NCI-H1092 treated with DMSO at 0.1 percent for 48 hours (cell line): ENCODE data around the gene SLC2A3.
"Not testable (repeated sequence)": the region's sequence is repeated elsewhere in the genome, so short reads cannot be mapped to it uniquely, and the experiment has no call there.

ENCODE experiments used
- DNase-seq: peaks from one replicate; lab custom pipeline; 2025; lab: John Stamatoyannopoulos, UW

SLC2A3 gene

DNA sequence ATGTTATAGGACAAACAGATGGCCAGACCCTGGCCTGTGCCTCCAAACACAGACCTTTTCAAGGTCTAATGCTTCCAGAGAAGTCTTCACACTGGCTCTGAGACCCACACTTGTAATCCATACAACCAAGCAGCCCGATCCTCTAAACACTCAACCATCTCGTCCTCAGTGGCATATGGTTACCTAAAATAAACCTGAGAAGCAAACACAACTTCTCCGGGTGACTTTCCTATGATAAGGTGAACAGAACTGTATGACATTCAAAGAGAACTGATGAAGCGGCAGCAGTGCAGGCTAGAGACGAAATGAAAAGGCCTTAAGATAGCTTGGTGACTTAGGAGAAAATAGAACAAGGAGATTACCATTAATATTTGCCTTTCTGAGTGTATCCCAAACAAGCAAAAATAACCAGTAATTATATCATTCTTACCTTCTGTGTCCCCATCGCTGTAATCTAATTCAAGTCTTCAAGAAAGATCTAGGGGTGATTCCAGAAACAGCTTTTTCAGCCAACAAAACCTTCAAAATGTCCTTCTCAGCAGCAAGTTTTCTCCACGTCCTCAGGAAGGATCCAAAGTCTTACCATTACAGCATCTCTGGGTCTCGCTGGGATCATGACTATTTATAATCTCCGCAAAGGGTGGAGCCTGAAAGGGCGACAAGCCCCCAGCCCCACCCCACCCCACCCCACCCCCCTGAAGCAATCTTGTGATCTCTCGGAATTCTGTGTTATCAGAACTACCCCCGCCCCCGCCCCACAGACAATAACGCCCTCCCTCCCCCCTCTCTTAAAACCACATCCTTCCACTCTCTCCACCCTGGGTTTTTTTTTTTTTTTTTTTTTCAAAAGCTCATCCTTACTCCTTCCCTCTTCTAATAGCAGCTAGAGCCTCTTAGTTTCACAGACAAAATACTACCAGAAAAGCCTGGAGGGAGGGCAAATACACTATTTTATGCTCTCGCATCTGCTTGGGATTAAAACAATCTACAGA is at the start of gene SLC2A3:
TSS of gene SLC2A3 (minus strand) at position 598 of the 992 bp plus-strand sequence. CDS start at position 445, 153 bp downstream.
- DNase-seq, result no peak

DNA sequence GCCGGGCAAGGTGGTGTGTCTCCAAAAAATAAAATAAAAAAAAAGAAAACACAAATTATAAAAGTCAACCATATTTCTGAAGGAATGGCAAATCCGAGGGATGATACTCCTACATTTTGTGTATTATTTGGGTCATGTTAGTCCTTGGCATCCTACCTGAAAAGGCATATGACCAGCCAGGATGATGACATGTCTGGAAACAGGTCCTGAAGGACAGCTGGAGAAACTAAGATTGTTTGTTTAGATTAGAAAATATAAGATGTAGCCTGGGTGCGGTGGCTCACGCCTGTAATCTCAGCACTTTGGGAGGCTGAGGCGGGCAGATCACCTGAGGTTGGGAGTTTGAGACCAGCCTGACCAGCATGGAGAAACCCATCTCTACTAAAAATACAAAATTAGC is 48.9 kb upstream of the SLC2A3 start:
- DNase-seq, result no peak

DNA sequence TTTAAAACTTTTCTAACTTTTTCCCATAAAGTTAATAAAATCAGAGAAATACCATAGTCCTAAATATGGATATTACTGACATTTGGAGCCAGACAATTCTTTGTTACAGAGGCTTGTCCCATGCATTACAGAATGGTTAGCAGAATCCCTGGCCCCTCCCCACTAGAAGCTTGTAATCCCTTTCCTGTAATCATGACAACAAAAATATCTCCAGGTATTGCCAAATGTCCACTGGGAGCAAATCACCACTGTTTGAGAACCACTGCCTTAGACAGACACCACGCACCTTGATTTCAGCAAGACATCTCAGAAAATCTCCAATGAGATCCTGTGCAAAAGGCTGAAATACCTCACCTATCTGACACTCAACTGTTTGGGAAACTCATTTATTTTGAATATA is 47.5 kb upstream of the SLC2A3 start:
- DNase-seq, result not testable (repeated sequence)

DNA sequence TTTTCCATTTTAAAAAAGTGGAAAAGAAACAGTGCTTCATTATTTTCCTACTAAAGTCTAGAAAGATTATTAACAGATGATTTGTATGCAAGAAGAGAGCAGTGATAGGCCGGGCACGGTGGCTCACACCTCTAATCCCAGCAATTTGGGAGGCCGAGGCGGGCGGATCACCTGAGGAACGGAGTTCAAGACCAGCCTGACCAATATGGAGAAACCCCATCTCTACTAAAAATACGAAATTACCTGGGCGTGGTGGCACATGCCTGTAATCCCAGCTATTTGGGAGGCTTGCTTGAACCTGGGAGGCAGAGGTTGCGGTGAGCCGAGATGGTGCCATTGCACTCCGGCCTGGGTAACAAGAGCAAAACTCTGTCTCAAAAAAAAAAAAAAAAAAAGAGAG is 47.0 kb upstream of the SLC2A3 start:
- not testable (repeated sequence) for DNase-seq

DNA sequence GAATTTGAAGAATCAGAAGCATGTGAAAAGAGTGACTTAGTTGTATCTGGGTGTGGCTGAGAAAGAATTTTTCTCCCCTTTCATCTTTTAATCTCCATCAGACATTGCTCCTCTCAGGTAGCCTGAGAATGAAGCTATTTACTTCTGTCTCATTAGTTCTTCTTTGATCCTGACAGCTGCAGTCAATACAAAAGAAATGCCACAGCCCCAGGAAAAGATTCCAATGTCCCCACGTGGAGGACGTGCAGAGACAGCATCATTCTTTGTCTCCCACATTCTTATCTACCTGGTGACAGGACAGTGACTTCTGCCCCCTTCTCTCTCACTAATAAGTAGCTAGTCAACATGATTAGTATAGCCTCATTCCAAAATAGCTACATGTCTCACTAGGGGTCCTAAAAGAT is 46.3 kb upstream of the SLC2A3 start:
- not testable (repeated sequence) for DNase-seq

DNA sequence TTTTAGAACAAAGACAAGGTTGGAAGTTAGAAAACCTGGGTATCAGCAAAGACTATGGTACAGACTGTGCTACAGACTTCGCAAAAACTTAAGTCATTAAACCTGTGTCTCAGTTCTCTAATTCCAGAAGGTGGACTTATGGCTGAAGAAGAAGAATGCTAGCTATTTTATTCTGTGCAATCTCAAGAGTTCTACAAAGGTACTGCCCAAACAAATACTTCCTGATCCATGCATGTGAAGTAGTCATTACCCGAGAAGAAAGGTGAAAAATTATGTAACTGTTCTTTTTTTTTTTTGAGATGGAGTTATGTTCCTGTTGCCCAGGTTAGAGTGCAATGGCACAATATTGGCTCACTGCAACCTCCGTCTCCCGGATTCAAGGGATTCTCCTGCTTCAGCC is 45.5 kb upstream of the SLC2A3 start:
- DNase-seq, result no peak

DNA sequence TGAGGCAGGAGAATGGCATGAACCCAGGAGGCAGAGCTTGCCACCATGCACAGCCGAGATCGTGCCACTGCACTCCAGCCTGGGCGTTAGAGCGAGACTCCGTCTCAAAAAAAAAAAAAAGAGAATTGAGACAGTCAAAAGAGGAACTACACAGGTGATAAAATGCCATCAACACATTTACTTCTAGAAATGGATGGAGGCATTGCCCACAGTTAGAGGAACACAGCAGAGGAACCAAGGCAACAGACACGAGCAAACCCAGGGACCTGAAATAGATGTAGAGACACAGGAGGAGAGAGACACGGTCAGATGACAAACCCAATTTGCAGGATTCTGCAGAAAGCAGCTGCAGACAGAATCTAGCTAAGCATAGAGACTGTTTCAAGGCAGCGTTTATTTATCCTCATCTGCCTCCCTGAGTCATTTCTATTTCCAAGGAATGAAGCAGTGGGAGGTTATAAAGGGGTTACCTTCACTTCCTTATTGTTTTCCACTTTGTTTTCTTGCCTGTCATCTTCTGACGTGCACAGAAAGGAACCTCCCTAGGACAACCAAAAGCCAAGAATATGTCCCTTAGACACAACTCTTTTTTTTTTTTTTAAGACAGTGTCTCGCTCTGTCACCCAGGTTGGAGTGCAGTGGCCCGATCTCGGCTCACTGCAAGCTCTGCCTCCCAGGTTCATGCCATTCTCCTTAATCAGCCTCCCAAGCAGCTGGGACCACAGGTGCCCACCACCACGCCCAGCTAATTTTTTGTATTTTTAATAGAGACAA is 41.6 kb upstream of the SLC2A3 start:
- not testable (repeated sequence) for DNase-seq

DNA sequence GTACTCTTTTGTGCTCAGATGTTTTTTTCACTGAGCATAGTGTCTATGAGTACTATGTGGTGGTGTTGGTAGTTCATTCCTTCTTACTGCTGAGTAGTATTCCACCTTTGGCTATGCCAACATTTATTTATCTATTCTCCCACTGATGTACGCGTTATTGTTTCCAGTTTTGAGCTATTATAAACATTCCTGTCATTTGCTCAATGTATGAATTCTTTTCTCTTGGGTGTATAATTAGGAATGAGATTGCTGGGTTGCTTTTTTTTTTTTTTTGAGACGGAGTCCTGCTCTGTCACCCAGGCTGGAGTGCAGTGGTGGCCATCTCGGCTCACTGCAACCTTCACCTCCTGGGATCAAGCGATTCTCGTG is 37.5 kb upstream of the SLC2A3 start:
- no peak for DNase-seq

DNA sequence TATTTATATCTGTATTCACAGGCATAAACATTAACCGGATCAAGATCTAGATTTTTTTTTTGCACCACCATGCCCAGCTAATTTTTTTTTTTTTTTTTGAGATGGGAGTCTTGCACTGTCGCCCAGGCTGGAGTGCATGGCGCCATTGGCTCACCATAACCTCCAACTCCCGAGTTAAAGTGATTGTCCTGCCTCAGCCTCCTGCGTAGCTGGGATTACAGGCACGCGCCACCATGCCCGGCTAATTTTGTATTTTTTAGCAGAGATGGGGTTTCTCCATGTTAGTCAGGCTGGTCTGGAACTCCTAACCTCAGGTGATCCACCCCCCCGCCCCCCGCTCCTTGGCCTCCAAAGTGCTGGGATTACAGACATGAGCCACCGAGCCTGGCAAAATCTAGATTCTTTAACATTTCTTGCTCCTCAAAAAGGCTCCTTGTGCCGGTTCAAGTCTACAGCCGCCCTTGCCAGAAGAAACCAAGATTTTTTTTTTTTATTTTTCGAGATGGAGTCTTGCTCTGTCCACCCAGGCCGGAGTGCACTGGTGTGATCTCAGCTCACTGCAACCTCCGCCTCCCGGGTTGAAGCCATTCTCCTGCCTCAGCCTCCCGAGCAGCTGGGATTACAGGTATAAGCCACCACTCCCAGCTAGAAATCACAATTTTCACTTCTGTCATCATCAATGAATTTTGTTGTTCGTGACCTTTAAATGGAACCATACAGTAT is 36.9 kb upstream of the SLC2A3 start:
- no peak for DNase-seq

DNA sequence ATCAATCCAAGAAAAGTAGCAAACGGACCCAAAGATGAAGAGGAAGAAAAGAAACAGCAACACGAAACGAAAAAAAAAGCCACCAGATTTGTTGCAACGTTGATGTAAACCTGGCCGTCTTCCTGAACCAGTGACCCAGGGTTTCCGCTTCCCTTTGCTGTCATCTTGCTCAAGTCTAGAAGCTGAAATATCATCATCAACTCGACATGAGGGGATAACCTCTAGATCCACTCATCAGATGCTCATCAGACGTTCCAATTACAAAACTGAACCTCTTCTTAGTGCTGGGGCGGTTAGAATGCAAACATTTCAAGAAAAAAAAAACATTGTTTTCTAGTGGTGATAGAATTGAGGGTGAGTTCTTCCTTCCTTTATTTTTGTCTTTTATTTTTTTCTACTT is 36.3 kb upstream of the SLC2A3 start:
- not testable (repeated sequence) for DNase-seq

DNA sequence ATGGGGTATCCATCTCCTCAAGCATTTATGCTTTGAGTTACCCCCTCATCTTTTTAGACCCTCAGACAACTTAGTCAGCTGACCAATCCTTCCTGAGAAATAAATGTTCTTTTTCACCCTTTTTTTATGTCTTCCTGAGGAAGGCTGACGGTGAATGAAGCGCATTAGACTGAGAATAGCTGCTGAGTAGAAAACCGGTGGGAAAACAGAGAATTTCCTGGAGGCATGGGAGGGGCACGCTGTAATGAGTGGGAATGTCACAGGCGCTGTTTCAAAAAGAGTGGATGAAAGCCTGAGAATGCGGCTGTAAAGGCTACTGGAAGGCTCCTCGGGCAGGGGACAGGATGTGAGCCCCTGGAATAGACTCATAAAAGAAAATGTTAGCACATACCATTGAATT is 35.8 kb upstream of the SLC2A3 start:
- DNase-seq, result not testable (repeated sequence)

DNA sequence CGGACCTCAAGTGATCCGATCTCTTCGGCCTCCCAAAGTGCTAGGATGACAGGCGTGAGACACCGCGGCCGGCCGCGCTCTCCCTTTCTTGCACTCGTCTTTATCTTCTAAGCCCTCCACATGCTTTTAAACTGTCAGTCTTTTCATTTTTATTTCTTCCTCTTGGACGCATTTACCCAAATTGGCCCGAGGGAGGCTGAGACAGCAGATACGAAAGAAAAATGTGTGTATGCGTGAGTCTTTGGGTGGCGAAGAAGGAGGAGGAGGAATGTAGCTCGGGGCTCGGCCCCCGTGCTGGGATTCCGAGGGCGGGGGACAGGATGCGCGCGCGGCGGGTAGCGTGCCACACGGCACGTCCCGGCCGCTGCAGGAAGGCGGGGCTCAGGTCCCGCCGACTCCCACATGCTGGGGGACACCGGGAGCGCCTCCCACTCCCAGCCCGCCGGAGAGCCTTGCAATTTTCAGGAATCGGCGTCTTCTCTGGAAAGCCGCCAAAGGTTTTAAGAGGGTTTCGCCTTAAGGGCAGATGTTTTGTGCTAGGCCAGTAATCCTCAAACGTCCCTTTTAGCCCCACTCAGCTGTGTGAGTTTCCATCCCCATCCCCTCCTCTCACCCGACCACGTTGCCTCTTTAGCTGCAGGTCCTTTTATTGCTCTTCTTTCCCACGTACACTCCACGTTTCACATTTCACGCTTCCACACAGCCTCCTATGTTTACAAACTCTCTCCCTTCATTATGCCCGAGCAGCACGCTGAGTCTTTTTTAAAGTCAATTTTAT is 34.7 kb upstream of the SLC2A3 start:
- peak; percentile 85 for DNase-seq

DNA sequence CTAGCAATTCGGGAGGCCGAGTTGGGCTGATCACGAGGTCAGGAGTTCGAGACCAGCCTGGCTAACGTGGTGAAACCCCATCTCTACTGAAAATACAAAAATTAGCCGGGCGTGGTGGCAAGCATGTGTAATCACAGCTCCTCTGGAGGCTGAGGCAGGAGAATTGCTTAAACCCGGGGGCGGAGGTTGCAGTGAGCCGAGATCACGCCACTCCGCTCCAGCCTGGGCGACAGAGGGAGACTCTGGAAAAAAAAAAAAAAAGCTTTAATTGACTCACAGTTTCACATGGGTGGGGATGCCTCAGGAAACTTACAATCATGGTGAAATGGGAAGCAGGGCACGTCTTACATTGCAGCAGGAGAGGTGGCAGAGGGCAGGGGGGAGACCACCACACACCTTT is 30.6 kb upstream of the SLC2A3 start:
- DNase-seq, result no peak

DNA sequence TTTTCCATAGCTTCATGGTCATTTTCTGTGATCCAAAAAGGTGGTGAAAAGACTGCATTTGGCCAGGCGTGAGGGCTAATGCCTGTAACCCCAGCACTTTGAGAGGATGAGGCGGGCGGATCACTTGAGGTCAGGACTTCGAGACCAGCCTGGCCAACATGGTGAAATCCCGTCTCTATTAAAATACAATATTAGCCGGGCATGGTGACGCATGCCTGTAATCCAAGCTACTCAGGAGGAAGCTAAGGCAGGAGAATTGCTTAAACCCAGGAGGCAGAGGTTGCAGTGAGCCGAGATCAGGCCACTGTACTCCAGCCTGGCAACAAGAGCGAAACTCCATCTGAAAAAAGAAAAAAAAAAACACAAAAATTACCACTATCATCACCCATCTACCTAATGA is 28.7 kb upstream of the SLC2A3 start:
- not testable (repeated sequence) for DNase-seq

DNA sequence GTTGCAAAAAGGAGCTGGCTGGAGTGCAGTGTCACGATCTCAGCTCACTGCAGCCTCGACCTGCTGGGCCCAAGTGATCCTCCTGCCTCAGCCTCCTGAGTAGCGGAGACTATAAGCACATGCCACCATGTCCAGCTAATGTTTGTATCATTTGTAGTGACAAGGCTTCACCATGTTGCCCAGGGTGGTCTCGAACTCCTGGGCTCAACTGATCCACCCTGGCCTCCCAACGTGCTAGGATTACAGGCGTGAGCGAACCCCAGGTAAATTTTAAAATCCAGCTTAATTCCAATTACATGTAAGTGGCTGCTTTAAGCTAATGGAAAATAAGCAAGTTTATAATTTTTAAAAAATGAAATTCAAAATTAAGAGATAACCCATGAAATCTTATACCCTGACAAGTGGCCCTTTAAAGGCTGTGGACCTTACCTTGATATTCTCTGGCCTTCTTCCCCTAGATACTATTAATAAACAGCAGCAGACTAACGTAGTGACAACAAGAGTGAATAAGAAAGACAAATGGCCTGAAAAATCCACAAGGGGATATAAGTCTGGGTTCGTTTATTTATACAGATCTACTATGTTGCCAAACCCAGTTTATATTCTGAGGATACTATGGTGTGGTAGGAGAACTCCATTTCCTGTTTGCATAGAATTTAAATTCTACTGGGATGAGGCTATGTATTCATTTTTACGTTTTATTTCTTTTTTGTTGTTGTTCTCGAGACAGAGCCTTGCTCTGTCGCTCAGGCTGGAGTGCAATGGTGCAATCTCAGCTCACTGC is 25.6 kb upstream of the SLC2A3 start:
- DNase-seq, result no peak

DNA sequence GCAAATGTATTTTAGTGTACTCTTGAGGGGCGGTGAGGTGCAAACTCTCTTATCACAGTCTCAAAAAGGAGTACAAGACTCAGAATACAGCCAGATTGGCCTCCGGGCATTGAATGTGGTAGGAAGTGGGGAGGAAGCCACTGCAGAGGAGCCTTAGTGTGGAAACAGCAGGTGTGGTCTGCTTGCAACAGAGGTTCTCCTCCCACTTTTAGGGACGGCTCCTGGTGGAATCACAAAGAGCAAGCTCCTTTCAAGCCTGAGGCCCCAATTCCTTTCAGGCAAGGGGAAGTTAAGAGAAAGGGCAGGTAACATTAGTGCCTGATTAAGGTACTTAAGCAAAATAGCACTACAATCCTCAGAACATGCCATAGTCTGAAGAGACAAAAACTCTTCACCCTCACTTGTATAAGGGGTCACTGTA is 23.7 kb upstream of the SLC2A3 start:
- no peak for DNase-seq

DNA sequence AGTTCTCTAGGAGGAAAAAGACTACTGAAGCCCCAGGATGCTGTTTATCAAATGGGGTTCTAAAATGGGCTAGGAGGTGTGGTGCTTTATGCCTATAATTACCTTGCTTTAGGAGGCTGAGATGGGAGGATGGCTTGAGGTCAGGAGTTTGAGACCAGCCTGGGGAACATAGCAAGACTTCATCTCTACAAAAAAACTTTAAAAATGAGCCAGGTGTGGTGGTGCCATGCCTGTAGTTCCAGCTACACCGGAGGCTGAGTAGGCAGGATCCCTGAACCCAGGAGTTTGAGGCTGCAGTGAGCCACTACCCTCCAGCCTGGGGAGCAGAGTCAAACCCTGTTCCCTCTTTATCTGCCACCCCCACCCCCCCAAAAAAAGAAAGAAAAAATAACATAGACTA is 23.3 kb upstream of the SLC2A3 start:
- DNase-seq, result no peak

DNA sequence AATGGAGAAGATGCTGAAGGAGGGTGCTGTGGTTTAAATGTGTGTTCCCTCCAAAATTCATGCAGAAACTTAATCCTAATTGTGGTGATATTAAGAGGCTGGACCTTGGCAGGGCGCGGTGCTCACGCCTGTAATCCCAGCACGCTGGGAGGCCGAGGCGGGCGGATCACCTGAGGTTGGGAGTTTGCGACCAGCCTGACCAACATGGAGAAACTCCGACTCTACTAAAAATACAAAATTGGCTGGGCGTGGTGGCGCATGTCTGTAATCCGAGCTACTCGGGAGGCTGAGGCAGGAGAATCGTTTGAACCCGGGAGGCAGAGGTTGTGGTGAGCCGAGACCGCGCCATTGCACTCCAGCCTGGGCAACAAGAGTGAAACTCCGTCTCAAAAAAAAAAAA is 18.9 kb upstream of the SLC2A3 start:
- DNase-seq, result not testable (repeated sequence)

DNA sequence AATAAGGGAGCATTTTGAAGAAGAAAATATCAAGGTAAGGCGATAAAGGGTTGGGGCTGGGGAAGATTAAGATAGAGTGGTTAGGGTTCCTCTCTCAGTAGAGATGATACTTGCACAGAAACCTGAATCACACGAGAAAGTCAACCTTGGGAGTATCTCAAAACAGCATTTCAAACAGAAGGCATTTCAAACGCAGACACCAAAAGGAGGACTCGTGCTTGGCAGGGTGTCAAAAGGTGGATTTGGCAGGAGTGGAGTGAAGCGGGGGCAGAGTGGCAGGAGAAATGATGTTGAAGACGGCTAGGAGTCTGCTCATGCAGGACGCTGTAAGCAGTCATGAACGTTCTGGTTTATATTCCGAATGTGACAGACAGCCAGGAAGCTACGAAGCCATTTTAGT is 18.4 kb upstream of the SLC2A3 start:
- not testable (repeated sequence) for DNase-seq

DNA sequence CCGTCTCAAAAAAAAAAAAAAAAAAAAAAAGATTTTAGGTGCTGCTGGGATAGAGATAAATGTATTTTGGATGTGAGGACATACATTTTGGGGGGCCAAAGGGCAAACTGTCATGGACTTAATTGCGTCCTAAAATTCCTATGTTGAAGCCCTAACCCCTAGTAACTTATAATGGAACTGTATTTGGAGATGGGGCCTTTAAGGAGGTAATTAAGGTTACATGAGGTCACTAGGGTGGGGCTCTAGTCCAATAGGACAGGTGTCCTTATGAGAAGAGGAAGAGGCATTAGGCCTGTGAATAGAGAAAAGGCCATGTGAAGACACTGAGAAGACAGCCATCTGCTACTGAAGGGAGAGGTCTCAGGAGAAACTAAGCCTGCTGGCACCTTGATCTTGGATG is 17.9 kb upstream of the SLC2A3 start:
- DNase-seq, result not testable (repeated sequence)

DNA sequence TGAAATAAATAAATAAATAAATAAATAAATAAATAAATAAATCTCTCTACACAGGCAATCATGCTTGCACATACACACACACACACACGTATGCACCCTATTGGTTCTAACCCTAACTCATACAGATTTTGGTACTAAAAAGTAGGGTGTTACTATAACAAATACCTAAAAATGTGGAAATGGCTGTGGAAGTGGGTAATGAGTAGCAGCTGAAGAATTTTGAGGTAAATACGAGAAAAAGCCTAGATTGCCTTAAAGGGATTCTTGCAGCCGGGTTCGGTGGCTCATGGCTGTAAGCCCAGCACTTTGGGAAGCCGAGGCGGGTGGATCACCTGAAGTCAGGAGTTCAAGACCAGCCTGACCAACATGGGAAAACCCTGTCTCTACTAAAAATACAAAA is 15.7 kb upstream of the SLC2A3 start:
- no peak for DNase-seq
